HEK293T (cell line): ENCODE measurements around the gene VAV2.

Experiments used
- CTCF ChIA-PET: fragments of 350-600 bp; formaldehyde crosslinking; extraction: SDS; loops from one replicate; lab custom pipeline; 2021; ENCODE audit warnings: antibody characterized with exemption, inconsistent platforms; lab: Yijun Ruan, JAX
- POLR2A ChIA-PET: fragments of 350-600 bp; formaldehyde crosslinking; extraction: SDS; loops from one replicate; lab custom pipeline; 2020; ENCODE audit warnings: antibody characterized with exemption, inconsistent platforms; lab: Yijun Ruan, JAX
- DNase-seq: peaks from one replicate; pipeline ENCODE4 v3.0.0; 2012; ENCODE audit warnings: mixed read lengths; ENCODE audit errors: extremely low spot score
- ARNT ChIP-seq: fragments of 450-650 bp; IDR thresholded peaks from 2 replicates; pipeline ENCODE4 v1.6.1; 2017; ENCODE audit warnings: mild to moderate bottlenecking
- BHLHE40 ChIP-seq: fragments of 450-650 bp; IDR thresholded peaks from 2 replicates; pipeline ENCODE4 v1.6.1; 2016; ENCODE audit warnings: mild to moderate bottlenecking, moderate library complexity, borderline replicate concordance
- CTBP1 ChIP-seq: fragments of 450-650 bp; IDR thresholded peaks from 2 replicates; pipeline ENCODE4 v1.6.1; 2016; ENCODE audit warnings: borderline replicate concordance
- ELF4 ChIP-seq: fragments of 450-650 bp; IDR thresholded peaks from 2 replicates; pipeline ENCODE4 v1.6.1; 2017; ENCODE audit warnings: antibody characterized with exemption
- FOXA1 ChIP-seq: fragments of 450-650 bp; IDR thresholded peaks from 2 replicates; pipeline ENCODE4 v1.6.1; 2016; ENCODE audit warnings: mild to moderate bottlenecking
- FOXK2 ChIP-seq: fragments of 450-650 bp; IDR thresholded peaks from 2 replicates; pipeline ENCODE4 v1.6.1; 2016; ENCODE audit warnings: mild to moderate bottlenecking
- FOXM1 ChIP-seq: fragments of 450-650 bp; IDR thresholded peaks from 2 replicates; pipeline ENCODE4 v1.6.1; 2017; ENCODE audit warnings: mild to moderate bottlenecking, borderline replicate concordance
- HDGF ChIP-seq: fragments of 450-650 bp; IDR thresholded peaks from 2 replicates; pipeline ENCODE4 v1.6.1; 2017; ENCODE audit warnings: antibody characterized with exemption, borderline replicate concordance
- L3MBTL2 ChIP-seq: fragments of 450-650 bp; conservative IDR thresholded peaks from 2 replicates; pipeline ENCODE4 v1.6.1; 2016; ENCODE audit warnings: mild to moderate bottlenecking
- LEF1 ChIP-seq: fragments of 450-650 bp; IDR thresholded peaks from 2 replicates; pipeline ENCODE4 v1.6.1; 2017; ENCODE audit warnings: mild to moderate bottlenecking, borderline replicate concordance
- NFRKB ChIP-seq: fragments of 450-650 bp; IDR thresholded peaks from 2 replicates; pipeline ENCODE4 v1.6.1; 2016; ENCODE audit warnings: mild to moderate bottlenecking, moderate library complexity
- PKNOX1 ChIP-seq: fragments of 450-650 bp; IDR thresholded peaks from 2 replicates; pipeline ENCODE4 v1.6.1; 2016
- SP1 ChIP-seq: fragments of 450-650 bp; IDR thresholded peaks from 2 replicates; pipeline ENCODE4 v1.6.1; 2017
- SUZ12 ChIP-seq: fragments of 450-650 bp; IDR thresholded peaks from 2 replicates; pipeline ENCODE4 v1.6.1; 2016; ENCODE audit warnings: mild to moderate bottlenecking
- TARDBP ChIP-seq: fragments of 450-650 bp; IDR thresholded peaks from 2 replicates; pipeline ENCODE4 v1.6.1; 2016
- ZNF384 ChIP-seq: fragments of 450-650 bp; IDR thresholded peaks from 2 replicates; pipeline ENCODE4 v1.6.1; 2016

VAV2 gene

GRCh38 chr9:133775951-133776905 lies 215.9 kb downstream of the VAV2 start:
- ChIA-PET CTCF (interaction anchor here (0.6 kb wide), 1 partner anchor 308 kb away, joined by 7 read pairs; no protein-coding TSS in a partner anchor), POLR2A (no interaction called here)
- TF ChIP-seq L3MBTL2 = no peak
- DNase-seq = no peak

GRCh38 chr9:133775291-133775690 lies 216.8 kb downstream of the VAV2 start:
- TF ChIP-seq ARNT = no peak
- no peak for DNase-seq
- ChIA-PET CTCF (no interaction called here), POLR2A (no interaction called here)

GRCh38 chr9:133774799-133775198 lies 217.3 kb downstream of the VAV2 start:
- no peak for DNase-seq
- POLR2A ChIA-PET = interaction anchor here (0.6 kb wide), 1 partner anchor 340 kb away, joined by 3 read pairs; no protein-coding TSS in a partner anchor
- TF ChIP-seq ELF4 (no peak), FOXA1 (no peak), L3MBTL2 (no peak), BHLHE40 (no peak)
- CTCF ChIA-PET = no interaction called here

GRCh38 chr9:133773889-133774655 lies 218.1 kb downstream of the VAV2 start:
- DNase-seq = no peak
- ChIA-PET POLR2A (interaction anchor here (0.6 kb wide), 1 partner anchor 339 kb away, joined by 3 read pairs; no protein-coding TSS in a partner anchor), CTCF (interaction anchor here (1.0 kb wide), 1 partner anchor 8 kb away, joined by 4 read pairs; no protein-coding TSS in a partner anchor)
- TF ChIP-seq FOXK2 (no peak), FOXA1 (no peak)

GRCh38 chr9:133772581-133772980 lies 219.5 kb downstream of the VAV2 start:
- DNase-seq = no peak
- CTCF ChIA-PET = no interaction called here
- TF ChIP-seq LEF1 (no peak), NFRKB (no peak), ARNT (no peak), FOXA1 (no peak)

GRCh38 chr9:133771486-133772482 lies 220.3 kb downstream of the VAV2 start:
- ChIA-PET POLR2A (no interaction called here), CTCF (no interaction called here)
- TF ChIP-seq NFRKB = no peak
- TF ChIP-seq FOXA1 = no peak
- no peak for TF ChIP-seq BHLHE40
- no peak for TF ChIP-seq FOXM1
- no peak for TF ChIP-seq ELF4
- no peak for DNase-seq

More at GRCh38 chr9:133772581-133772980, 219.5 kb downstream of the VAV2 start:
- POLR2A ChIA-PET = no interaction called here

- ChIA-PET CTCF (no interaction called here), POLR2A (no interaction called here)
- no peak for DNase-seq
- TF ChIP-seq L3MBTL2 (no peak), PKNOX1 (no peak), ARNT (no peak), LEF1 (no peak), ZNF384 (no peak), FOXM1 (no peak), FOXK2 (no peak), HDGF (no peak), NFRKB (no peak), FOXA1 (no peak), ELF4 (no peak), SP1 (no peak), CTBP1 (no peak), TARDBP (no peak), BHLHE40 (no peak), SUZ12 (no peak)
These were observed 221.9 kb downstream of the VAV2 start for GRCh38 chr9:133770076-133770777.
